Lower leg skin (tissue), 3 donors: ENCODE results near the gene SNCG.

Experiments
- POLR2A ChIP-seq, 2 donors: fragments of 450-650 bp; IDR thresholded peaks; one replicate each; pipeline ENCODE4 v1.6.1; 2016 to 2017; ENCODE audit warnings: antibody characterized with exemption in 2 of 2, mild to moderate bottlenecking in 1 of 2, moderate library complexity in 1 of 2
- TF ChIP-seq, protein P1 (sequence below), 3 donors: fragments of 450-650 bp; IDR thresholded peaks; one replicate each; pipeline ENCODE4 v1.5.1; 2016; ENCODE audit warnings: antibody characterized with exemption in 3 of 3, mild to moderate bottlenecking in 3 of 3, moderate library complexity in 2 of 3

DNA sequence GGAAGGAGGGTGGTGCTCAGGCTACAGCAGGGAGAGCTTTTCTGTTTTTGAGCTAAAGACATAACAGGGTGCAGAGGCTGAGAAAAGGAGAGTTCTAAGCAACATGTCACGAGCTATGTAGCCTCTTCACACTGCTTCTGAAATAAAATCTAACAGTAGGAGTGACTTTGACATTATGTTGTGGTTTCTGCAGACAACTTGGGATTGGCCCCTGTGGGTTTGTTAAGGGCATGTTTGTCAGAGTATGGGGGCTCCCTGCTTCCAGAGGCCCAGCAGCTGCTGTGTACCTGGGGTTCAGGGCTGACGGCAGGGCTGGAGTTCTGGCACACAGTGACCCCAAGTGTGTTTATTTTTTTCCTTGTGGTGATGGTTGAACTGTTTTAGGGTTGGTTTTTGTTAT lies 25.7 kb upstream of the SNCG start:
- TF ChIP-seq, protein P1, sequence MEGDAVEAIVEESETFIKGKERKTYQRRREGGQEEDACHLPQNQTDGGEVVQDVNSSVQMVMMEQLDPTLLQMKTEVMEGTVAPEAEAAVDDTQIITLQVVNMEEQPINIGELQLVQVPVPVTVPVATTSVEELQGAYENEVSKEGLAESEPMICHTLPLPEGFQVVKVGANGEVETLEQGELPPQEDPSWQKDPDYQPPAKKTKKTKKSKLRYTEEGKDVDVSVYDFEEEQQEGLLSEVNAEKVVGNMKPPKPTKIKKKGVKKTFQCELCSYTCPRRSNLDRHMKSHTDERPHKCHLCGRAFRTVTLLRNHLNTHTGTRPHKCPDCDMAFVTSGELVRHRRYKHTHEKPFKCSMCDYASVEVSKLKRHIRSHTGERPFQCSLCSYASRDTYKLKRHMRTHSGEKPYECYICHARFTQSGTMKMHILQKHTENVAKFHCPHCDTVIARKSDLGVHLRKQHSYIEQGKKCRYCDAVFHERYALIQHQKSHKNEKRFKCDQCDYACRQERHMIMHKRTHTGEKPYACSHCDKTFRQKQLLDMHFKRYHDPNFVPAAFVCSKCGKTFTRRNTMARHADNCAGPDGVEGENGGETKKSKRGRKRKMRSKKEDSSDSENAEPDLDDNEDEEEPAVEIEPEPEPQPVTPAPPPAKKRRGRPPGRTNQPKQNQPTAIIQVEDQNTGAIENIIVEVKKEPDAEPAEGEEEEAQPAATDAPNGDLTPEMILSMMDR (IDR thresholded peaks at IDR 0.05), result no peak
- TF ChIP-seq POLR2A (IDR thresholded peaks at IDR 0.05), result no peak
